ENCODE results near the gene CRELD2.

CRELD2 gene

DNA sequence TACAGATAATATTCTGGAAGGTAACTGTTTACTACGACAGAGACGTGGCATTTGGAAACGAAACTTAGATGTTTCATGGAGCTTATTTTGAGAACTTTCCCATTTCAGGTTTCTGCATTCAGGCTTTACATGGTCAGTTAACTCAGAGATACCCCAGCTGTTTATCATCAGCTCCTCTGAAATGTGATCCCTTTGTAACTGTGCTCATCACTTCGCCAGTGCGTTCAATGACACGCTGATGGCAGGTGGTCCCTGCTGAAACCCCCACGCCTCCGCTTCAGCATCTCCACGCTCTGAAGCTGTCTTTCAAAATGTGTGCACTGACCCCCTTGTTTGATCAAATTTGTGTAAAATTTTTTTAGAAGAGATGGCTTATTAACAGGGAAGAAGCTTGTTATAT lies 30.7 kb upstream of the CRELD2 start:
- DNase-seq (ENCODE audit: low read depth) = no peak

DNA sequence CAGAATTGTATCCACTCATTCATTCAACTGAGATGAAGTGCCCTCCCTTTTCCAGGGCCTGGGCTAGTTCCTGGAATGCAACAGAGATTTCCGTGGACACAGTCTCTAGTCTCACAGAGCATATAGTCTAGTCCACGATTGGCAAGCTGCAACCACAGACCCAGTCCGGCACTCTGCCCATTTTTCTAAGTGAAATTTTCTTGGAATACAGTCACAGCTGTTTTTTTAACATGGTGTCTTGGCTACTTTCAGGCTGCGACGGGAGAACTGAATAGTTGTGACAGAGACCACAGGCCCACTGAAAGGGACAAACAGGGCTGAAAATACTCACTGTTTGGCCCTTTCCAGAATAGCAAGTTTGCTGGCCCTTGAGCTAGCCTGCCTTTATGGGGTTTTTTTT lies 29.4 kb upstream of the CRELD2 start:
- no peak for DNase-seq (ENCODE audit: low read depth)

DNA sequence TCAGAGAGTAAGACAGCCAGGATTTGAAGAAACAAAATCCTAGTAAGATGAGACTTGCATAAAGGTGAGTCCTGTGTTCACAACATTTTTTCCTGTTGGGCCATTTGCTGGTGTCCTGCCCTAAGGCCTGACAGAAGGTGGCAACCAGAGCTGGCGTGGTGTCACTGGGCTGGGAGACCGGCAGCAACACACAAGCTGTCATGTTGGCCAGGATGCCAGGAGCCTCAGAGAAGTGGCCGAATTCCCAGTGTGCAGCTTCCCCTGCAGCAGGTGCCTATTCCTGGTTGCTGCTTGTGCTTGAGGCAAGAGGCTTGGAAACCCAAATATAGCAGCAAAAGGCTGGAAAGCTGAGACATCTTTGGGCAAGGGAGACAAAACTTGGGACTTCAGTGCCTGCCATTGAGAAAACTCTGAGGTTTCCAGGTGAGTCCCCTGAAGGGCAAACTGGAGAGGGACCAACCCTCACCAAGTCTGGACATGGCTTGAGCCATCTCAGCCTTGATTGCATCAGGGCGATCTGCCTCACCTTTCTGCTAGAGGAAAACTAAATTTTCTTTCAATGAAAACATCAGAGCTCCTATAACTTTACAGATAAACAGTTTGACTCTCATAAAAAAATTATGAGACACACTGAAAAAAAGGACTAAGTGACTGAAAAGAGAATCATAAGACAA lies 26.1 kb upstream of the CRELD2 start:
- DNase-seq (ENCODE audit: low read depth) = no peak

- no peak for DNase-seq (ENCODE audit: low read depth)
Measured at GRCh38 chr22:49893025-49893424, 25.4 kb upstream of the CRELD2 start.

- DNase-seq (ENCODE audit: low read depth) = no peak
Measured at GRCh38 chr22:49894322-49895054, 23.9 kb upstream of the CRELD2 start.

GRCh38 chr22:49896201-49896600 lies 22.2 kb upstream of the CRELD2 start:
- no peak for DNase-seq (ENCODE audit: low read depth)

GRCh38 chr22:49897015-49897684 lies 21.3 kb upstream of the CRELD2 start:
- no peak for DNase-seq (ENCODE audit: low read depth)

DNA sequence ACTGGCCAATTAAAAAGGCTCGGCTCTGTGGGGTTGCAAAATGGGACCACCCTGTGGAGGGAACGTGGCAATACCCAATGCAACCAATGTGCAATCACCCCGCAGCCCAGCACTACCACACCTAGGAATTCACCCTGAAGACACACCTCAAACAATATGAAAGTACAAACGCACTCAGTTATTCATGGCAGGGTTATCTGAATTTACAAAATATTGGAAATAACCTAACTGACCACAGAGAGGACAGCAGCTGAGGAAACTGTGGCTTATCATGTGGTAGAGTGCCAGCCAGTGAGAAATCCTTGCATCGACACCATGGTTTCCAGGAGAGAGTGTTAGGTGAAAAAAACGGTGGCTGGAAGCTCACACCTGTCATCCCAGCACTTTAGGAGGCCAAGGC lies 18.9 kb upstream of the CRELD2 start:
- DNase-seq (ENCODE audit: low read depth) = no peak

GRCh38 chr22:49900441-49901230 lies 17.8 kb upstream of the CRELD2 start:
- DNase-seq (ENCODE audit: low read depth) = no peak

- DNase-seq (ENCODE audit: low read depth) = no peak
Measured at GRCh38 chr22:49901457-49901856, 17.0 kb upstream of the CRELD2 start.

DNA sequence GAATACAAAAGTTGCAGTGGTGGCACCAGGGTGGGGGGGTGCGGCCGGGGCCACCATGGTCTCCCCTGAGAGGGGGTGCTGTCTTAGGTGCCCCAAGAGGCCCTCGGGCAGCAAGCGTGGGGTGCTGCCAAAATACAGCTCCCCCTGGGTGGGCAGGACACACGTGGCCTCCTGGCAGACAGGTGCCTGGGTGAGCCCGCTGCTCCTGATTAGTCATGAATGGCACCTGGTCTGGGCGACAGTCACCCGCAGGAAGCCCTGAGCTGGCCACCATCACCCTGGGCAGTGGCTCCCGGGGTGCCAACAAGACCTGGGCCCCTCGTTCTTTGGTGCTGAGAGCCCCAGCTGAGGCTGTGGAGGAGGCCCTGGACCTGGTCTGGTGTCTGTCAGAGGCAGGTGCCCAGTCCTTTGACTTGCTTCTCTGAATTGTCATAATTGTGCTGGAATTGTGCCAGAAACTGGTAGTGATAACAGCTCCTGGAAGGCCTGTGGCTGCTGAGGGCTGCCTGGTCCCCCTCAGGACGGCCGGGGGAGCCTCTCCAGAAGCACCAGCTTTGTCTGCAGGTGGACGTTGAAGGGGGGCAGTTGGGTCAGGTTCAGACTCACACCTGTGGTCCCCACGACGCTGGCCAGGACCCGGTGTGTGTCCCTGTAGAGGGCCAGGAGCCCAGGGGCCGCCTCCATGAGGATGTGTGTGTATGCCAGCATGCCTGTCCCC lies 15.0 kb upstream of the CRELD2 start:
- no peak for DNase-seq (ENCODE audit: low read depth)

- DNase-seq (ENCODE audit: low read depth) = no peak
Measured at GRCh38 chr22:49904040-49904369, 14.4 kb upstream of the CRELD2 start.

- DNase-seq (ENCODE audit: low read depth) = no peak
Measured at GRCh38 chr22:49905465-49905864, 13.0 kb upstream of the CRELD2 start.

DNA sequence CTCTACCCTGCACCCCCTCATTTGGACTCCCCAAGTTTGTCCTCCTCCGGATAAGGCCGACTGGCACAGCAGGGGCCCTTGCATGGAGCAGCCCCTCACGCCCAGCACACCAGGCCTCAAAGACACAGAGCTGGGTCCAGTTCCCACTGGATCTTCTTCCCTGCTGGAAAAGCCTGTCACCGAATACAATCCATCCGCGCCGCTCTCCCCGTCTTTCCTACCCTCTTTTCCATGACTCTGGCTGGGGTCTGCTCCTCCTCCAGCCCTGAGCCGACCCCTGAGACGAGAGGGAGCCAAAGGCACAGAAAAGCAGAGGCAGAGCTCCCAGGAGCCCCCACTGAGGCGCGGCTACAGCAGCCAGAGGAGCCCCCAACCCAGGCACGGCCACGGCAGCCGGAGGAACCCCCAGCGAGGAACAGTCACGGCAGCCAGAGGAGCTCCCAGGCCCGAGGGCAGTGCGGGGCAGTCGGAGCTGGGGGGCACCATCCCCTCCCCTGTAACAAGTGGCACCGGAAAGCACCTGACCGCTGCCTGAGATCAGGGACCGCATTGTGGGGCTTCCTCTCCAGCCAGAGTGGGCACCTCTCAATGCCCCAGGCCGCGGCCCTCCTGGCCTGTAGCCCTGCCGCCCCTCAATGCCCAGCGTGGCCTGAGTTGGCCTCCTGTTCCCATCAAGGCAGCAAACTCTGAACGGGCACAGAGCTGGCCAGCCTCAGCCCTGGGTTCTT lies 12.2 kb upstream of the CRELD2 start:
- DNase-seq (ENCODE audit: low read depth) = no peak

DNA sequence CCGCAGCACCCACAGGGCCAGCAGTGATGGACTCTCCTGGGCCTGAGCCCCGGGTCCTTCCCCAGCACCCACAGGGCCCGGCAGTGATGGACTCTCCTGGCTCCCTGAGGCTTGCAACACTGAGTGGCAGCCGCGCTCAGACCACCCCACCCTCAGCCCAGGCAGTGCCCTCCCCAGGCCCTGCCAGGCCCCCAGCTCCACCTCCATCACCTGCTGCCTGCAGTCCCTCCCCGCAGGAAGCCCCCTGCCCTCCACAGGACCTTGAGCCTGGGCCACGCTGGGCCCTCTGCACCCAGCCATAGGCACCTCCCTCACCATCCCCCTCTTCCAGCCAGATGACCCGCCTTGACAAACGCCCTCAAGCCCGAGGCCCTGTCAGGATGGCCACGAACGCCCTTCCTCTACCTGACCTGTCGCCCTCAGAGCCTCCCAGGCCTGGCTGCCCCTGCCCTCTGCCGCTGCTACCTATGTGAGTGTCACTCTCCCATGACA lies 11.6 kb upstream of the CRELD2 start:
- DNase-seq (ENCODE audit: low read depth) = no peak

DNA sequence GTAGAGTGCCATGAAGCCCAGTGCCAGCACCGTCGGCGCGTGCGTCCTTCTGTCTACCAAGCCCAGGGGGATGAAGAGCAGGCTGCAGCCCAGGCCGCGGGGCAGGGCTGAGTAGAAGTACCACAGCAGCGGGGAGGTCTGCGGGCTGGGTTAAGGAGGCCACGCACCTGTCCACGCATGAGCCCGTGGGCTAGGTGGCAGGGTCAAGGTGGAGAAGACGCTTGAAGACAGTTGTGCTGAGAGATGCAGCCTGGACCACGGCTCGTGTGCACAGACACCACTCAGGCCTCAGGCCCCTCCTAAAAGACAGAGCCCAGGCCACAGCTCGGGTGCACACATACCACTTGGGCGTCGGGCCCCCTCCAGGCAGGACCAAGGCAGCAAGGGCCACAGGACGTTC lies 10.6 kb upstream of the CRELD2 start:
- DNase-seq (ENCODE audit: low read depth) = no peak

- DNase-seq (ENCODE audit: low read depth) = no peak
Measured at GRCh38 chr22:49909476-49910205, 8.8 kb upstream of the CRELD2 start.

GRCh38 chr22:49910229-49911155 lies 7.9 kb upstream of the CRELD2 start:
- no peak for DNase-seq (ENCODE audit: low read depth)

DNA sequence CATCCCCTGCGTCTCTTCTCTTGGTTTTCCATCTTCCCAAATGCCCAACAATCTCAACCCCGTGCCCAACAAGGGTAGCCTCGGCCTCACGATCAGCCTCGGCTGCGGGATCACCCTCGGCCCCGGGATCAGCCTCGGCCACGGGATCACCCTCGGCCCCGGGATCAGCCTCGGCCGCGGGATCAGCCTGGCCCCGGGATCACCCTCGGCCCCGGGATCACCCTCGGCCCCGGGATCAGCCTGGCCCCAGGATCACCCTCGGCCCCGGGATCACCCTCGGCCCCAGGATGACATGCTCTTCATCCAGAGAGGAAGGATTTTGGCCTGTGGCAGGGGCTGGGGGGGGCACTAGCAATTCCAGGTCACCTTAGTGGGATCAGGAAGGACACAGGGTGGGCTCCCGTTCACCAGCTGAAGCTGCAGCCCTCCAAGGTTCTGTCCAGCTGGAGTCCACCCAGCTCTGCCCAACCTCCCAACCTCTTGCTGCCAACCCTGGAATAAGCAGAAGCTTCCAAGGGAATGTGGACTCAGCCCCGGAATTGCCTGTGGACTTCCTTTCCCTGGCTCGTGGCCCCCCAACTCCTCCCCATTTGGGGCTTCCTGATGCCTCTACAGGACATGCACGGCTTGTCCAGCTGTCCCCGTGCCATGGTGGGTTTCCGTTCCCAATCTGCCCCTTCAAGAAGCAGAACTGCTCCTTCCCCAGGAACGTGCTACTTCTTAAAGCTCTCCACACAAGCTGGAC lies 6.4 kb upstream of the CRELD2 start:
- no peak for DNase-seq (ENCODE audit: low read depth)
